GM19395 (cell line): Measurements from ENCODE around the gene CIAPIN1.
A peak's percentile ranks its signal among the peaks of the same experiment; 100 is the strongest.

ENCODE experiments used
- ATAC-seq: cut with Tn5 transposase; IDR thresholded peaks from one replicate; pipeline ENCODE4 v1.9.1; 2021; ENCODE audit warnings: mild to moderate bottlenecking, moderate library complexity; ENCODE audit not compliant: unreplicated experiment

The CIAPIN1 gene

GRCh38 chr16:57476546-57477410 is 29.6 kb upstream of the CIAPIN1 start:
- no peak for ATAC-seq

DNA sequence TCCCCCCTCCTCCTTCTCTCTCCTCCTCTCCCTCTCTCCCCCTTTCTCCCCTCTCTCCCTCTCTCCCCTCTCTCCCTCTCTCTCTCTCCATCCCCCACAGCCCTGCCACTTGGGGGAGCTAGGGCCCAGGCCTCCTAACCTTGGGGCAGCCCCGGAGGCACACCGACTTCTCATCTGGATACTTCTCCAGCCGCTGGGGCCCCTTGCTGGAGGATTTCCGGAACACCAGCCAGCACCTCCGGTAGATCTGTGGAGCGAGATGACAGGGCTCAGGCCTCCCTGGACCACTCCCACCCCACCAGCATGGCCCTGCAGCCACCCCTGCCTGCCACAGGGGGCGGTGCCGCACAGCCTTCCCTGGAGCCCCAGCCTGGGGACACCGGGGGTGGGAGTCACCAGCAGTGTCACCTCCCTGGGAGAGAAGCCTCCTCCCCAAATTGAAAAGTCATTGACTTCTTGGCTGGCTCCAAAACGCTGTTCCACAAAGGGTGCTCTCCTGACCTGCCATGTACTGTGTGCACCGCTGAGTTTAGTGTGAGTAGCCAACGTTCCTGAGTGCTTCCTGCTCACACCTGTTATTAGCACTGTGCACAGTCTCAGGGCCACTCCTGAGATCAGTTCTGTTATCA is 28.6 kb upstream of the CIAPIN1 start:
- ATAC-seq = peak; percentile 84

GRCh38 chr16:57474671-57475661 is 27.8 kb upstream of the CIAPIN1 start:
- ATAC-seq = no peak

DNA sequence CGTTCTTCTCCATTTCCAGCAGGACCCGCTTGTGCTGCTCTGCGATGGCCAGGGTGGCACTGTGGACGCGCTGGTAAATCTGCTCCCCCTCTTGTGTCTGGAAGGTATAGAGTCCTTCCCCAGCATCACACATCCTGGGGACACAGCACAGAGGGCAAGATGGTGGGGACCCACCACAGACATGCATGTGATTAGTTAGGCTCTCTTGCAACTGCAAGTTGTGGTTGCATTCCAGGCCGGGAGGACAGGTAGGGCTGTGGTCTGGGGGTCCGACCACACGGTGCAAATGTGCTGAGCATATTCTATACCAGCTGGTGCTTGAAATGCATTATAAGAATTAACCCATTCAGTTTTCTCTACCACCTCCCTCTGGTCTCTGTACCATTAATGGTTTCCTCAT is 26.7 kb upstream of the CIAPIN1 start:
- no peak for ATAC-seq

- ATAC-seq = no peak
These were observed 26.1 kb upstream of the CIAPIN1 start for GRCh38 chr16:57473176-57473840.

DNA sequence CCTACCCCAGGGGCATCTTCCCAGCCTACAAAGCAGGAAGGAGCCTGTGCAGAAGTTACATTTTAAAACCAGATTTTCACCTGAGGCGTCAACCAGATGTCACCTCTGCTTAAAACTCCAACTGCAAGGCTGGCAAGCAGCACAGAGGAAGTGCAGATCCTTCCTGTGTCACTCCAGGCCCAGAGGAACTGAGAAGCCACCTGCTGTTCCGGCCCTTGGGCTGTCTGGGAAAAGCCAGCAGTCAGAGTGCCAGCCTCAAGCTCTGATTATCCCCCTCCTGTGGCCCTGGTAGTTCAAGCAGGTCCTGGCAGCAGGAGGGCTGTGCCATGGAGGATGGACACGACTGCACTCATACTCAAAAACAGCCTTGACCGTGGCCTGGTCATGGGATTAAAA is 25.5 kb upstream of the CIAPIN1 start:
- no peak for ATAC-seq

DNA sequence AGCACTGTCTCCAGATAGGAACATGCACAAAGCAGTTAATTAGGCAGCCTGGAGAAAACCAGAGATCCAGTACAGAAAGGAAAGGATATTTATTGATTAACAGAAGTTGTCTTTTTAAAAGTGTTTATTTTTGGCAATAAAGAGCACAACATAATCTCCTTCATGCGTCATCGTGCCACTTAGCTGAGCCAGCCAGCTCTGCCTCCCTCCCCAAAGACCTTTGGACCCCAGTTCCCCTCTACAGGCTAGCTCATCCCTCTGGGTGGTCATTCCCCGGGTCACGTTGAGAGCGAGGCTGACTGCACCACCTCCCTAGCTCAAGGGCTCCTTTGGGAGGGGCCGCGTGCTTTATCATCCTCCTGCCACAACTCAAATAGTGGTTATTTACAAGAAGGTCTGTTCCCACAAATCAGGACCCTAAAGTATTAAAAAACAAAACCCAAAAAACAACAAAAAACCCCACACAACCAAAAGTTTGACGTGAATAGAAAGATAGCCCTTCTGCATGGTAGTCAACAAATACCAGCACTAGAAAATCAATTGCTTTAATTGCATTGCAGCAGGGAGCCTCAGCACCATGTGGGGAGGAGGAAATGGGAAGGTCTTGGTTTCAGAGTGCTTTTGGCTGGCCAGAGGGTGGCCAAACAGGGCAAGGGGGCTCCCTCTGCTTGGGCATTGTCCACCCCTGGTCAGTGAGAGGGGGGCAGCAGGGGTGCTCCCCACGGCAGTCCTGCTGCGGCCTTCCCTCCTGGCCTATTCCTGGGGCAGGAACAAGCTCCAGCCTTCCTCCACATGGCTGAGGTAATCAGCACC is 24.9 kb upstream of the CIAPIN1 start:
- no peak for ATAC-seq

DNA sequence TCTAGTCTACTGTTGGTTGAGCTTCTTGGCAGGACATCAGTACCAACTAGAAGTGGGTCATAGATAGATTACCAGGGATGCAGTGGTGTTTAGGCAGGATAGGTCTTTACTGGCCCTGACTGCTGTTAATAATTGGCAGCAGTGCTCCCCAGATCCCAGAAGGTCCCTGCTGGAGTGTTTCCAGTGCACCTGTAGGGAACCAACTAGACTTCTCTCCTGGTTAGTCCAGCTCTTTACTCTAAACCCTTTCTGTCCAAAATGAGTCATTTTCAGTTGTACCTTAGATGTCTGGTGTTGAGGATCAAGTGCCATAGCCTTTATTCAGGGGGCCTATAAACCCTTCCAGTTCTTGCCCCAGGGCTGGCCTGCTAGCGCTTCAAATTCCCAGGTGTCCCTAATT is 24.0 kb upstream of the CIAPIN1 start:
- ATAC-seq = no peak

- ATAC-seq = no peak
These were observed 23.5 kb upstream of the CIAPIN1 start for GRCh38 chr16:57470711-57471110.

DNA sequence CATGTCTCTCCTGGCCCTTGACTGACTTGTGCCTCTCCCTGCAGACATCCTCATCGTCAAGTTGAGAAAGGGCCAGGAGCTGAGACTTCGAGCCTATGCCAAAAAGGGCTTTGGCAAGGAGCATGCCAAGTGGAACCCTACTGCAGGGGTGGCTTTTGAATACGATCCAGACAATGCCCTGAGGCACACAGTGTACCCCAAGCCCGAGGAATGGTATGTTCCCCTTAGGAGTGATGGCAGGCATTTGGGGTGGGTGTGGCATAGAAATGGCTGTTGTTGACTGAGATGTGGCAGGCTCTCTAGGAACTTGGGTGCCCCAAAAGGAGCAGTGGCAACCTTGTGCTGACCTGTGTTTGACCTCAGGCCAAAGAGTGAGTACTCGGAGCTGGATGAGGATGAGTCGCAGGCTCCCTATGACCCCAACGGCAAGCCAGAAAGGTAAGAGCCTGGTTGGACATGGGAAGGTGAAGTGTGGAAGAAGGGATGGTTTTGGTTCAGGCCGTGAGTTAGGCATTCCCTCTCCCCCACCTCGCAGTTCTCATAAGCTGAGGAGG is 22.8 kb upstream of the CIAPIN1 start:
- ATAC-seq = no peak

DNA sequence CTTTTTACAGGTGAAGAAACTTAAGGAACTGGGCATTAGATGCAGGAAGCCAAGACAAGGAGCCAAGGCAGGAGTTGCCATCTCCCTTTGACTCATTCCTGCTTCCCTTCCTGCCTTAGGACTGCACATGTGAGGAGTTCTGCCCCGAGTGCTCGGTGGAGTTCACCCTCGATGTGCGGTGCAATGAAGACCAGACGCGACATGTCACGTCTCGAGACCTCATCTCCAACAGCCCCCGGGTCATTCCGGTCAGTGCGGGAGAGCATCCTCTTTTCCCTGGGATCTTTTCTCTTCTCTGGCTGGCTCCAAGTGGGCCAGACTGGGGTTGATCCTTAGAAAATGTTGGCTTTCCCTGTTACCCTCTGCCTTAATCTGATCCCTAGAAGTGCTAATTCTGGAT is 21.9 kb upstream of the CIAPIN1 start:
- ATAC-seq = no peak

DNA sequence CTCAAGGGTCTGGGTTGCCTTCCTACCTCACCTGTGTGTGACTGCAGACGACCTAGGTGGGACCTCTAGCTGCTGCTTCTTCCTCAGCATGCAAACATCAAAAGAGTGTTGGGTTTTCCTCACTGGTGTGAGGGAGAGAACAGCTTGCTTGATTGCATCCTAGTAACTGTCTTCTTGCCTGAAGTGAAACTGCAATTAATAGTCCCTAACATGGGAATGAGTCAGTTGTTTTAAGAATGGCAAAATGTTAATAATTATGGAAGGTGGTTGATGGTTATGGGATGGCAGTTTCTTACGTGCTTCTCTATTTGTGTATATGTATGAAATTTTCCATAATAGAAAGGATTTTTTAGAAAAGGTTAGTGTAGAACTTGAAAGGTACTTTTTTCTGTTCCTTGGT is 21.2 kb upstream of the CIAPIN1 start:
- no peak for ATAC-seq

DNA sequence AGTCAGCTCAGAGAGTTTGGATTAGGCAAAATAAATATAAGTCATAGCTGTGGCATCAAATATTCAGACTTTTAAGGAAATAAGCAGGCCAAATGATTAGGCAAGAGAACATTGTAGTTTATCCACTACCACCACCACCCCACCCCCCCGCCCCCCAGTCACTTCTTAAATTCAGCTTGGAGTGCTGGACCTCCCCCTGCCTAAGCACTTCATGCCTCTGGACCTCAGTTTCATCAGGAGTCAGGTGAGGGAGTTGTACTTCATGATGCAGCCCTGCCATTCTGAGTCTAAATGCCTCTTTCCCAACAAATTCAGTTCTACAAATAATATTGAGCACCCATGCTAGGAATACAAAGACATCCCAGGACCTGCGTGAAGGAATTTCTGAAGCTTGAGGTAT is 17.3 kb upstream of the CIAPIN1 start:
- no peak for ATAC-seq

DNA sequence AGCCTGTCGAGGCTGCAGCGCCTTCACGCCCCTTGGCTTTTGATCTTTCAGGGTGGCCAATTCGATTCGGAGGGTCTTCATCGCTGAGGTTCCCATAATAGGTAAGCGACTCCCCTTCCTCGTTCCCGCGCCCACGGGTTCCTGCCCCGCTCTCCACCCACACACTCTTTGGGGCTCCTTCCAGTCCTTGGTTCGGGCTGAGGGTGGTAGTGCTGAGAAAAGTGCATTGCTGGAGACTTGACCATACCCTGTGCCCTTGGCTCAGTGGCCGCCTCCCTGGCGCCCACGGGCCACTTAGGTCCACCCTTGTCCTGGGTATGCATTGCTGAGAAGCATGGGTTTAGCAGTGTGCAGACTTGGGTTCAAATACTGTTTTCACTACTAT is 15.8 kb upstream of the CIAPIN1 start:
- ATAC-seq = peak; percentile 17

- ATAC-seq = peak; percentile 91
These were observed 15.2 kb upstream of the CIAPIN1 start, which contains the start of gene POLR2C for GRCh38 chr16:57462209-57462977. TSS of gene POLR2C (plus strand) at chr16:57462679. CDS start at chr16:57462725, 46 bp downstream.

DNA sequence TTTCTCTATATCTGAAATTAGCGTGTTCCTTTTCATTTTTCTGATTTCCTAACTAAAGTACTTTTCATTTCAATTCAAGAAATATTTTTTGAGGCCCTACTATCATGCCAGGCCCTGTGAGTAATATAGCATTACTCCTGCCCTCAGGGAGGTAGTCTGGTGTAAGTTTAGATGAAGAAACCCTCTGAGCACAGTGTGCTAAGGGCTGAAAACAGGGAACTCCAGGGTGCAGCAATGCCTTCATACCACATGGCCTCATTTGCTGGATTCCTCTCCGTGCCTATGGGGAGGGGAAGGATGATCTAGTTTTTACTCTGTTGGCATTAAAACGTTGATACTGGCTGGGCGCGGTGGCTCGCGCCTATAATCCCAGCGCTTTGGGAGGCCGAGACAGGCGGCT is 4.8 kb upstream of the CIAPIN1 start:
- ATAC-seq = no peak

DNA sequence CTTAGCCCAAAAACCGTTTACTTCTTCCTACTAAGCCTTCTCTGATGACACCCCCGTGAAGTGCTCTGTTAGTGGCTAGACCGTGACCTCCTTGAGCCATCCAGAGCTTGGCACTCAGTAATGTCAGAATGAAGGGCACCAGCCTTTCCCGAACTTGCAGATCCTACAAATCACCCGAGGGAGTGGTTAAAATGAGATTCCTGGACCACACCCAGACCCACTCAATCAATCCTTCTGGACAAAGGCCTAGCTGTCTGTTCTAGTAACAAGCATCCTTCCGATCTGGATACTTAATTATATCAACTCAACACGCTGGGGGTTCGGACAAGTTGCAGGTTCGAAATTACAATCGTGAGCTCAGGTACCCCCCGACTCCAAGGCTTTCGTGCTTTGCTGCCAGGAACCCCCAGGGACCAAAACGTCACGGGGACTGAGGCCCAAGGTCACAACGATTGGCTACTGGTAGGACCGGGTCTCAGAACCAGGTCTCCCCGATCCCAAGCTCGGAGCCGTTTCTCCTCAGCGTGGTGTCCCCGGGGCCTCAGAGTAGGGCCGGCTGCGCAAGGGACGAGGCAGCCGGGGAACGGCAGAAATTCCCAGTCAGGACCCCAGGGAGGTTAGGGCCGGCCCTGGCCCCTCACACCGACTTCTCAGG is 527 bp downstream of the CIAPIN1 start:
- ATAC-seq = peak; percentile 47

- ATAC-seq = no peak
These were observed 1.7 kb downstream of the CIAPIN1 start for GRCh38 chr16:57445510-57445909.
